GM12878 (cell line): Measurements from ENCODE around the gene RPRML. TPM values are rescaled to one million over a fixed set of nuclear protein-coding genes. Genes with fewer than 3 reads are reported as not detected.

Experiments
- ATAC-seq: fragments of 200-7000 bp; cut with Tn5 transposase; 3 replicates; pipeline ENCODE4 v1.9.1; 2020; ENCODE audit warnings: mild to moderate bottlenecking, moderate library complexity
- BruUV-seq: library from RNA; stranded (reverse); fragments of 400-500 nt; replicated peaks from 2 replicates; lab custom pipeline; 2021; lab: Mats Ljungman, UMichigan
- CTCF ChIA-PET: fragments of 300-600 bp; sonication (Branson Sonifier 250); formaldehyde crosslinking; extraction: SDS; loops from one replicate; lab custom pipeline; 2021; ENCODE audit warnings: inconsistent platforms; lab: Yijun Ruan, JAX
- POLR2A ChIA-PET: fragments of 350-600 bp; formaldehyde crosslinking; extraction: SDS; loops from one replicate; lab custom pipeline; 2021; ENCODE audit warnings: inconsistent platforms; lab: Charles Lee
- RAD21 ChIA-PET: fragments of 300-600 bp; sonication (Branson Sonifier 250); formaldehyde crosslinking; loops from one replicate; lab custom pipeline; 2023; ENCODE audit warnings: antibody characterized with exemption; ENCODE audit not compliant: unreplicated experiment; lab: Charles Lee
- SMC1A ChIA-PET: fragments of 300-600 bp; sonication (Branson Sonifier 250); formaldehyde crosslinking; loops from one replicate; lab custom pipeline; 2023; ENCODE audit not compliant: unreplicated experiment, uncharacterized antibody; lab: Charles Lee
- DNase-seq: peaks from one replicate; pipeline ENCODE4 v3.0.0-alpha.2; 2011; ENCODE audit warnings: low read depth, low spot score
- FAIRE-seq: peaks from 3 replicates; lab custom pipeline; 2011; peaks lifted over from hg19 to GRCh38; lab: Jason Lieb, UNC
- H2AFZ ChIP-seq: 2 replicates; pipeline ENCODE4 v1.6.0; 2011; ENCODE audit warnings: low read depth, low read length, control low read depth; ENCODE audit not compliant: control insufficient read depth
- H3K27ac ChIP-seq: 2 replicates; pipeline ENCODE4 v1.5.1; 2011; ENCODE audit warnings: control low read depth; ENCODE audit not compliant: control insufficient read depth, insufficient read depth
- H3K27me3 ChIP-seq, 2 experiments: replicated peaks in 1 of 2; 2 replicates each; pipeline versions ENCODE4 v1.6.0 to v1.6.1; 2011; ENCODE audit warnings: low read length in 1 of 2; ENCODE audit not compliant: control insufficient read depth in 2 of 2, insufficient read depth in 2 of 2
- H3K36me3 ChIP-seq, 2 experiments: 2 replicates each; pipeline ENCODE4 v1.5.1; 2011; ENCODE audit warnings: low read length in 1 of 2; ENCODE audit not compliant: control insufficient read depth in 2 of 2, insufficient read depth in 2 of 2
- H3K4me1 ChIP-seq: 2 replicates; pipeline ENCODE4 v1.6.1; 2011; ENCODE audit warnings: mild to moderate bottlenecking, low read length, moderate library complexity, mixed read lengths; ENCODE audit not compliant: control insufficient read depth, insufficient read depth
- H3K4me2 ChIP-seq: 2 replicates; pipeline ENCODE4 v1.6.0; 2011; ENCODE audit warnings: control low read depth; ENCODE audit not compliant: control insufficient read depth, insufficient read depth
- H3K4me3 ChIP-seq: fragments of 200-600 bp; sonication (generic); 2 replicates; pipeline ENCODE4 v1.5.1; 2016
- H3K79me2 ChIP-seq: 2 replicates; pipeline ENCODE4 v1.6.0; 2011; ENCODE audit warnings: low read length; ENCODE audit not compliant: control insufficient read depth, insufficient read depth
- H3K9ac ChIP-seq: 2 replicates; pipeline ENCODE4 v1.8.0; 2011; ENCODE audit warnings: low read length, control low read depth, mixed read lengths; ENCODE audit not compliant: control insufficient read depth, insufficient read depth
- H3K9me3 ChIP-seq: replicated peaks from 3 replicates; pipeline ENCODE4 v1.5.1; 2011; ENCODE audit warnings: mild to moderate bottlenecking, low read length; ENCODE audit not compliant: control insufficient read depth, insufficient read depth
- H4K20me1 ChIP-seq: 2 replicates; pipeline ENCODE4 v1.6.0; 2011; ENCODE audit not compliant: control insufficient read depth, insufficient read depth
- POLR2A ChIP-seq: IDR thresholded peaks from 2 replicates; pipeline ENCODE4 v1.6.1; 2011; ENCODE audit warnings: low read depth, mild to moderate bottlenecking, low read length
- WGBS: methylation state at CpG from one replicate; pipeline ENCODE4 v1.1.6; 2016; ENCODE audit warnings: low lambda C conversion rate; ENCODE audit not compliant: insufficient replicate concordance, insufficient coverage; ENCODE audit errors: missing lambda C conversion rate; 5-methylcytosine and 5-hydroxymethylcytosine counted together
- in situ Hi-C: fragments of 300-500 bp; cut with MboI; formaldehyde crosslinking; loops from 9 replicates; pipeline ENCODE4 v1.14.3; 2018; ENCODE audit warnings: mixed read lengths
- intact Hi-C: fragments of 100-400 bp; cut with micrococcal nuclease; formaldehyde crosslinking; loops from one replicate; pipeline ENCODE4 v1.14.2; 2022; ENCODE audit not compliant: unreplicated experiment
- polyA plus RNA-seq, 11 experiments: library from polyadenylated mRNA; depleted of rRNA in 4 of 11; unstranded in 6 of 11; stranded (reverse) in 5 of 11; fragments of >200 nt; fragmentation: Nextera tagmentation in 4 of 11; fragmentation: Illumina TruSeq in 1 of 11; extraction: Ambion mirVana in 4 of 11; extraction: Trizol in 1 of 11; gene quantifications; 1 replicate in 1 of 11; 2 replicates in 10 of 11; pipeline versions ENCODE4 v1.2.1 to v1.2.3, GENCODE V29; 2011 to 2016; ENCODE audit warnings: inconsistent platforms in 2 of 11, missing spikeins in 2 of 11, low read depth in 1 of 11
- total RNA-seq, 4 experiments: library from RNA; depleted of rRNA in 3 of 4; stranded (reverse); fragments of >200 nt in 3 of 4; fragmentation: Illumina TruSeq in 1 of 4; extraction: Trizol in 1 of 4; gene quantifications; 2 replicates each; pipeline versions ENCODE4 v1.2.1 to v1.2.3, GENCODE V29; 2013 to 2021
- TF ChIP-seq, protein P1 (sequence below): fragments of 450-650 bp; IDR thresholded peaks from 2 replicates; pipeline ENCODE4 v1.6.1; 2017; ENCODE audit warnings: mild to moderate bottlenecking, moderate library complexity

RPRML gene
- total and polyA plus RNA-seq, 10 of the 15 experiments (the other 5 are each of a cell fraction or from before 2014, with no cell fraction given), result not detected

DNA sequence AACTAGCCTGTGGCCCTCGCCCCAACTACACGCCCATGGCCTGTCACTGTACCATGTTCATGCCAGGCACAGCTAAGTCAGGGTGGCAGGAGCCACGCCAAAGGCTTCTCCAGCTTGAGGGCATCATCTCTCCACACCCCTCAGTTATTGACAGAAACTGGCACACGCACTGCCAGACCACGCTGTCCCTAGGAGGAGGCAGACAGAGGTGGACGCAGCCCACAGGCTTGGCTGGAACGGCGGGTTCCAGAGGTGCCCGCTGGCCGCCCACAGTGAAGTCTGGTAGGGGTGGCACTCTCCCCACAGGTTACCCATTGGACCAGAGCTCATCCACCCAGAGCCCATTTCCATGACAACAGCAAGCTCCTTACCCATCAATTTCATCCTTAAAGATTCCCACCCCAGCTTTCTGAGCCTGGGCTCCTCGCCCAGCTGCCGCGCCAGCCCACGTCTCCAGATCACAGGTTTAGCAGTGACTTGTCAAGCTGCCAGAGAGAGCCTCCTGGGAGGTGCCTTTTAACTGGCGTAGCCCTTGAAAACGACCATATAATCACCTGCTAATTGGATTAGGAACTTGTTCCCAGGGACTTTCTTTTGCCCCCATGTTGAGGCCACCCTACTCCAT lies 27.9 kb downstream of the RPRML start:
- BruUV-seq, result no TSS peak
- ChIA-PET POLR2A (no interaction called here), SMC1A (no interaction called here), RAD21 (no interaction called here), CTCF (interaction anchor here (1.6 to 1.7 kb wide), 2 partner anchors 9 to 10 kb away, joined by 5 to 8 read pairs; no protein-coding TSS in a partner anchor)
- H2AFZ ChIP-seq, result no peak overlapping the region
- ATAC-seq, result no peak; the same call in 2 of the 3 replicates
- H4K20me1 ChIP-seq, result no peaks in the 10 kb centered on the region
- H3K4me1 ChIP-seq, result no peaks in the 10 kb centered on the region
- DNase-seq, result no peak
- FAIRE-seq, result no peak
- in situ Hi-C loops, result no loop called here
- H3K4me2 ChIP-seq, result no peak overlapping the region
- no peak overlapping the region for H3K9ac ChIP-seq
- no peaks in the 10 kb centered on the region for H3K27me3 ChIP-seq
- intact Hi-C loops, result no loop called here
- H3K4me3 ChIP-seq, result no peak overlapping the region
- no peaks in the 10 kb centered on the region for H3K9me3 ChIP-seq
- no peak overlapping the region for H3K27ac ChIP-seq
- no peaks in the 10 kb centered on the region for H3K36me3 ChIP-seq
- TF ChIP-seq POLR2A, result peak; percentile 40
- TF ChIP-seq, protein P1, sequence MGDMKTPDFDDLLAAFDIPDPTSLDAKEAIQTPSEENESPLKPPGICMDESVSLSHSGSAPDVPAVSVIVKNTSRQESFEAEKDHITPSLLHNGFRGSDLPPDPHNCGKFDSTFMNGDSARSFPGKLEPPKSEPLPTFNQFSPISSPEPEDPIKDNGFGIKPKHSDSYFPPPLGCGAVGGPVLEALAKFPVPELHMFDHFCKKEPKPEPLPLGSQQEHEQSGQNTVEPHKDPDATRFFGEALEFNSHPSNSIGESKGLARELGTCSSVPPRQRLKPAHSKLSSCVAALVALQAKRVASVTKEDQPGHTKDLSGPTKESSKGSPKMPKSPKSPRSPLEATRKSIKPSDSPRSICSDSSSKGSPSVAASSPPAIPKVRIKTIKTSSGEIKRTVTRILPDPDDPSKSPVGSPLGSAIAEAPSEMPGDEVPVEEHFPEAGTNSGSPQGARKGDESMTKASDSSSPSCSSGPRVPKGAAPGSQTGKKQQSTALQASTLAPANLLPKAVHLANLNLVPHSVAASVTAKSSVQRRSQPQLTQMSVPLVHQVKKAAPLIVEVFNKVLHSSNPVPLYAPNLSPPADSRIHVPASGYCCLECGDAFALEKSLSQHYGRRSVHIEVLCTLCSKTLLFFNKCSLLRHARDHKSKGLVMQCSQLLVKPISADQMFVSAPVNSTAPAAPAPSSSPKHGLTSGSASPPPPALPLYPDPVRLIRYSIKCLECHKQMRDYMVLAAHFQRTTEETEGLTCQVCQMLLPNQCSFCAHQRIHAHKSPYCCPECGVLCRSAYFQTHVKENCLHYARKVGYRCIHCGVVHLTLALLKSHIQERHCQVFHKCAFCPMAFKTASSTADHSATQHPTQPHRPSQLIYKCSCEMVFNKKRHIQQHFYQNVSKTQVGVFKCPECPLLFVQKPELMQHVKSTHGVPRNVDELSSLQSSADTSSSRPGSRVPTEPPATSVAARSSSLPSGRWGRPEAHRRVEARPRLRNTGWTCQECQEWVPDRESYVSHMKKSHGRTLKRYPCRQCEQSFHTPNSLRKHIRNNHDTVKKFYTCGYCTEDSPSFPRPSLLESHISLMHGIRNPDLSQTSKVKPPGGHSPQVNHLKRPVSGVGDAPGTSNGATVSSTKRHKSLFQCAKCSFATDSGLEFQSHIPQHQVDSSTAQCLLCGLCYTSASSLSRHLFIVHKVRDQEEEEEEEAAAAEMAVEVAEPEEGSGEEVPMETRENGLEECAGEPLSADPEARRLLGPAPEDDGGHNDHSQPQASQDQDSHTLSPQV, result no peak
- H3K79me2 ChIP-seq, result no peaks in the 10 kb centered on the region
- WGBS, result 69% methylated on average over 16 of the region's 16 CpGs
